Loucy (cell line): Measurements from ENCODE around the gene MET.

ENCODE experiments used
- H2AFZ ChIP-seq: fragments of 200-600 bp; sonication (generic); 2 replicates; pipeline ENCODE4 v1.6.0; 2016; ENCODE audit warnings: antibody characterized with exemption, mild to moderate bottlenecking, low read length, moderate library complexity
- H3F3A ChIP-seq: fragments of 200-600 bp; 2 replicates; pipeline ENCODE4 v1.6.0; 2016; ENCODE audit warnings: antibody characterized with exemption, low read depth, mild to moderate bottlenecking
- H3K27me3 ChIP-seq: fragments of 200-600 bp; sonication (generic); 2 replicates; pipeline ENCODE4 v1.6.1; 2014; ENCODE audit warnings: low read length, mild to moderate bottlenecking; ENCODE audit not compliant: insufficient read depth, poor library complexity, severe bottlenecking
- H3K36me3 ChIP-seq: fragments of 200-600 bp; sonication (generic); 2 replicates; pipeline ENCODE4 v1.6.1; 2016; ENCODE audit warnings: low read length; ENCODE audit not compliant: insufficient read depth
- H3K4me1 ChIP-seq: fragments of 200-600 bp; sonication (generic); 2 replicates; pipeline ENCODE4 v1.5.1; 2014; ENCODE audit warnings: low read length, mild to moderate bottlenecking; ENCODE audit not compliant: insufficient read depth, poor library complexity, severe bottlenecking
- H3K4me2 ChIP-seq: fragments of 200-600 bp; sonication (generic); 2 replicates; pipeline ENCODE4 v1.6.0; 2014; ENCODE audit warnings: antibody characterized with exemption, low read length, low read depth, mild to moderate bottlenecking; ENCODE audit not compliant: poor library complexity, severe bottlenecking
- H3K4me3 ChIP-seq: fragments of 200-600 bp; sonication (generic); 2 replicates; pipeline ENCODE4 v1.5.1; 2014; ENCODE audit warnings: low read length, mild to moderate bottlenecking, mixed read lengths; ENCODE audit not compliant: poor library complexity, severe bottlenecking
- H3K79me2 ChIP-seq: fragments of 200-600 bp; sonication (generic); 2 replicates; pipeline ENCODE4 v1.6.1; 2014; ENCODE audit warnings: low read length; ENCODE audit not compliant: insufficient read depth
- H3K9ac ChIP-seq: fragments of 200-600 bp; sonication (generic); 2 replicates; pipeline ENCODE4 v1.6.0; 2014; ENCODE audit warnings: mild to moderate bottlenecking, low read depth, low read length, moderate library complexity; ENCODE audit not compliant: poor library complexity, severe bottlenecking
- H3K9me2 ChIP-seq: fragments of 200-600 bp; sonication (generic); replicated peaks from 2 replicates; pipeline ENCODE4 v1.6.1; 2016; ENCODE audit warnings: low read depth, low read length, mixed read lengths
- H3K9me3 ChIP-seq: fragments of 200-600 bp; sonication (generic); 2 replicates; pipeline ENCODE4 v1.6.1; 2014; ENCODE audit warnings: mild to moderate bottlenecking, antibody characterized with exemption, low read length, low read depth; ENCODE audit not compliant: insufficient read depth
- H4K20me1 ChIP-seq: fragments of 200-600 bp; sonication (generic); 2 replicates; pipeline ENCODE4 v1.6.0; 2014; ENCODE audit warnings: antibody characterized with exemption, low read length, mild to moderate bottlenecking; ENCODE audit not compliant: insufficient read depth, poor library complexity, severe bottlenecking
- CTCF ChIP-seq: fragments of 200-600 bp; sonication (generic); conservative IDR thresholded peaks from 2 replicates; pipeline ENCODE4 v1.5.1; 2014; ENCODE audit warnings: mild to moderate bottlenecking, antibody characterized with exemption, low read length
- EZH2phosphoT487 ChIP-seq: fragments of 200-600 bp; IDR thresholded peaks from 2 replicates; pipeline ENCODE4 v1.6.1; 2018; ENCODE audit warnings: antibody characterized with exemption, mild to moderate bottlenecking, moderate library complexity, borderline replicate concordance

Gene MET

GRCh38 chr7:116752305-116753074 lies 80.5 kb downstream of the MET start:
- Histone ChIP-seq H3K9me3 (no peaks in the 10 kb centered on the region), H3K4me3 (no peak overlapping the region), H3F3A (no peaks in the 10 kb centered on the region), H3K79me2 (no peaks in the 10 kb centered on the region), H3K4me1 (no peaks in the 10 kb centered on the region), H3K9ac (no peak overlapping the region), H4K20me1 (no peaks in the 10 kb centered on the region), H3K27me3 (no peaks in the 10 kb centered on the region), H2AFZ (no peak overlapping the region), H3K4me2 (no peak overlapping the region), H3K9me2 (no peaks in the 10 kb centered on the region), H3K36me3 (no peaks in the 10 kb centered on the region)
- TF ChIP-seq EZH2phosphoT487 (no peak), CTCF (no peak)

- no peaks in the 10 kb centered on the region for H4K20me1 ChIP-seq
- no peaks in the 10 kb centered on the region for H3K9me3 ChIP-seq
- no peaks in the 10 kb centered on the region for H3K4me1 ChIP-seq
- no peak overlapping the region for H3K4me2 ChIP-seq
- H3K79me2 ChIP-seq: no peaks in the 10 kb centered on the region
- H3K36me3 ChIP-seq: no peaks in the 10 kb centered on the region
- TF ChIP-seq CTCF: no peak
- TF ChIP-seq EZH2phosphoT487: no peak
- H2AFZ ChIP-seq: no peak overlapping the region
- no peak overlapping the region for H3K4me3 ChIP-seq
- no peak overlapping the region for H3K9ac ChIP-seq
- no peaks in the 10 kb centered on the region for H3K27me3 ChIP-seq
- H3K9me2 ChIP-seq: no peaks in the 10 kb centered on the region
- H3F3A ChIP-seq: no peaks in the 10 kb centered on the region
Measured at GRCh38 chr7:116753130-116753529, 81.1 kb downstream of the MET start.

GRCh38 chr7:116754186-116754585 lies 82.2 kb downstream of the MET start:
- Histone ChIP-seq H3K9me3 (no peaks in the 10 kb centered on the region), H3K4me2 (no peak overlapping the region), H4K20me1 (no peaks in the 10 kb centered on the region), H3K9me2 (no peaks in the 10 kb centered on the region), H3K4me1 (no peaks in the 10 kb centered on the region), H3K9ac (no peak overlapping the region), H2AFZ (no peak overlapping the region), H3K4me3 (no peak overlapping the region), H3K79me2 (no peaks in the 10 kb centered on the region), H3K27me3 (no peaks in the 10 kb centered on the region), H3F3A (no peaks in the 10 kb centered on the region), H3K36me3 (no peaks in the 10 kb centered on the region)
- TF ChIP-seq CTCF (no peak), EZH2phosphoT487 (no peak)
